B cell (primary cell): Measurements from ENCODE around the gene ARHGAP26. TPM values are rescaled to one million over a fixed set of nuclear protein-coding genes. Genes with fewer than 3 reads are reported as not detected.

Experiments
- ATAC-seq: fragments of 200-7000 bp; cut with Tn5 transposase; one replicate; pipeline ENCODE4 v1.10.0; 2021; ENCODE audit warnings: low read depth, mild to moderate bottlenecking, moderate number of reproducible peaks, moderate library complexity
- CTCF ChIA-PET: fragments of 350-600 bp; sonication (Branson Sonifier 250); formaldehyde crosslinking; loops from one replicate; lab custom pipeline; 2021; ENCODE audit warnings: antibody characterized with exemption, inconsistent platforms; lab: Charles Lee
- POLR2A ChIA-PET: fragments of 350-600 bp; sonication (Branson Sonifier 250); formaldehyde crosslinking; loops from one replicate; lab custom pipeline; 2021; ENCODE audit warnings: antibody characterized with exemption; lab: Charles Lee
- DNase-seq: peaks from one replicate; pipeline ENCODE4 v3.0.0; 2013
- H2AFZ ChIP-seq: 2 replicates; pipeline ENCODE4 v1.6.1; 2012; ENCODE audit warnings: mild to moderate bottlenecking, low read depth, low read length; ENCODE audit not compliant: insufficient read depth, poor library complexity, severe bottlenecking
- H3K27ac ChIP-seq, 2 donors: 1 replicate in 1 of 2; 2 replicates in 1 of 2; pipeline ENCODE4 v1.5.1; 2012 to 2013; ENCODE audit warnings: low read length in 2 of 2, mild to moderate bottlenecking in 2 of 2, moderate library complexity in 1 of 2
- H3K27me3 ChIP-seq, 4 experiments: fragments of 200-600 bp in 1 of 4; sonication (generic) in 1 of 4; replicated peaks in 1 of 4; 1 replicate in 2 of 4; 2 replicates in 2 of 4; pipeline versions ENCODE4 v1.6.1 to v1.7.0; 2013 to 2016; ENCODE audit warnings: low read length in 3 of 4, mild to moderate bottlenecking in 2 of 4, mixed read lengths in 1 of 4, moderate library complexity in 1 of 4; ENCODE audit not compliant: insufficient read depth in 4 of 4, control insufficient read depth in 3 of 4; ENCODE audit errors: control extremely low read depth in 1 of 4
- H3K36me3 ChIP-seq, 2 experiments: replicated peaks in 1 of 2; 1 replicate in 1 of 2; 2 replicates in 1 of 2; pipeline versions ENCODE4 v1.6.1 to v1.7.1; 2013; ENCODE audit warnings: low read length in 1 of 2; ENCODE audit not compliant: insufficient read depth in 2 of 2, control insufficient read depth in 1 of 2; ENCODE audit errors: control extremely low read depth in 1 of 2, extremely low read depth in 1 of 2
- H3K4me1 ChIP-seq, 2 donors: fragments of 200-600 bp in 1 of 2; sonication (generic) in 1 of 2; 1 replicate in 1 of 2; 2 replicates in 1 of 2; pipeline versions ENCODE4 v1.5.1 to v1.6.1; 2013 to 2017; ENCODE audit warnings: low read length in 2 of 2; ENCODE audit not compliant: control insufficient read depth in 2 of 2, insufficient read depth in 2 of 2
- H3K4me2 ChIP-seq: replicated peaks from 2 replicates; pipeline ENCODE3; 2012; ENCODE audit warnings: mild to moderate bottlenecking, low read depth, low read length; ENCODE audit not compliant: poor library complexity, severe bottlenecking
- H3K4me3 ChIP-seq, 5 experiments: fragments of 200-600 bp in 1 of 5; sonication (generic) in 1 of 5; 1 replicate in 3 of 5; 2 replicates in 2 of 5; pipeline versions ENCODE4 v1.5.1 to v1.7.0; 2011 to 2016; ENCODE audit warnings: low read length in 4 of 5, mild to moderate bottlenecking in 4 of 5, low read depth in 2 of 5, control low read depth in 1 of 5, moderate library complexity in 1 of 5; ENCODE audit not compliant: insufficient read depth in 1 of 5; ENCODE audit errors: control extremely low read depth in 1 of 5, extremely low read depth in 1 of 5
- H3K79me2 ChIP-seq: fragments of 200-600 bp; sonication (generic); one replicate; pipeline ENCODE4 v1.6.0; 2016; ENCODE audit warnings: low read length; ENCODE audit not compliant: control insufficient read depth, insufficient read depth
- H3K9ac ChIP-seq: fragments of 200-600 bp; sonication (generic); 2 replicates; pipeline ENCODE4 v1.6.1; 2017; ENCODE audit warnings: mild to moderate bottlenecking, low read length, moderate library complexity
- H3K9me3 ChIP-seq, 3 donors: one replicate each; pipeline versions ENCODE4 v1.6.1 to v1.7.1; 2013; ENCODE audit warnings: low read length in 2 of 3; ENCODE audit not compliant: control insufficient read depth in 2 of 3, insufficient read depth in 1 of 3; ENCODE audit errors: control extremely low read depth in 1 of 3
- H4K20me1 ChIP-seq: 2 replicates; pipeline ENCODE4 v1.6.0; 2012; ENCODE audit warnings: mild to moderate bottlenecking, low read length; ENCODE audit not compliant: insufficient read depth, control insufficient read depth, poor library complexity, severe bottlenecking
- H3K27ac Mint-ChIP-seq: one replicate; pipeline ENCODE4 v1.8.0; 2021; ENCODE audit warnings: mixed read lengths
- H3K27me3 Mint-ChIP-seq: one replicate; pipeline ENCODE4 v1.8.0; 2021; ENCODE audit warnings: mixed read lengths
- H3K4me1 Mint-ChIP-seq: one replicate; pipeline ENCODE4 v1.8.0; 2021; ENCODE audit warnings: mixed read lengths
- H3K4me3 Mint-ChIP-seq: one replicate; pipeline ENCODE4 v1.8.0; 2021; ENCODE audit warnings: mixed read lengths
- H3K9me3 Mint-ChIP-seq: one replicate; pipeline ENCODE4 v1.8.0; 2022; ENCODE audit warnings: mixed read lengths; ENCODE audit not compliant: insufficient read depth
- CTCF ChIP-seq: fragments of 200-600 bp; IDR thresholded peaks from one replicate; pipeline ENCODE4 v1.8.0; 2022; ENCODE audit warnings: antibody characterized with exemption, mild to moderate bottlenecking
- EZH2 ChIP-seq: IDR thresholded peaks from 2 replicates; pipeline ENCODE4 v1.6.1; 2012; ENCODE audit warnings: borderline replicate concordance, low read depth, mild to moderate bottlenecking, moderate library complexity, low read length; ENCODE audit not compliant: insufficient read depth, poor library complexity, severe bottlenecking
- WGBS: methylation state at CpG from one replicate; pipeline ENCODE4 v1.1.5; 2013; ENCODE audit warnings: missing lambda C conversion rate; ENCODE audit not compliant: insufficient coverage; 5-methylcytosine and 5-hydroxymethylcytosine counted together
- intact Hi-C: fragments of 100-400 bp; cut with micrococcal nuclease; formaldehyde crosslinking; loops from one replicate; pipeline ENCODE4 v1.10.0; 2022
- polyA plus RNA-seq: library from polyadenylated mRNA; depleted of rRNA; stranded (reverse); fragments of >200 nt; gene quantifications from 2 replicates; pipeline ENCODE4 v1.2.3, GENCODE V29; 2012
- total RNA-seq, 2 donors: library from RNA; stranded (reverse); fragments of 120-200 nt in 1 of 2; gene quantifications; 1 replicate in 1 of 2; 2 replicates in 1 of 2; pipeline versions ENCODE4 v1.2.3 to v1.2.4, GENCODE V29; 2013 to 2022

Gene ARHGAP26
- total and polyA plus RNA-seq, 2 donors (not counting 1 experiment from before 2014, with no cell fraction given) = 1.8 to 22.5 TPM

- intact Hi-C loops = no loop called here
- no peak overlapping the region for H3K27ac Mint-ChIP-seq
- Histone ChIP-seq H3K4me2 (no peak overlapping the region), H3K27ac (no peak overlapping the region), H3K27me3 (no peaks in the 10 kb centered on the region), H3K4me3 (no peak overlapping the region), H3K36me3 (peaks cover 16 to 17% of the 10 kb centered on the region in 2 experiments), H3K4me1 (peaks cover 0 to 9% of the 10 kb centered on the region in 2 donors), H4K20me1 (peaks cover 7% of the 10 kb centered on the region), H3K79me2 (no peaks in the 10 kb centered on the region), H3K9ac (no peak overlapping the region), H3K9me3 (no peaks in the 10 kb centered on the region), H2AFZ (no peak overlapping the region)
- TF ChIP-seq EZH2 (no peak), CTCF (no peak)
- DNase-seq (no peak), ATAC-seq (no peak)
- WGBS = no CpG with 5 or more reads among the region's 2 CpGs
- no peak overlapping the region for H3K4me3 Mint-ChIP-seq
- peaks cover 12% of the 10 kb centered on the region for H3K4me1 Mint-ChIP-seq
- ChIA-PET CTCF (no interaction called here), POLR2A (no interaction called here)
- no peaks in the 10 kb centered on the region for H3K27me3 Mint-ChIP-seq
- H3K9me3 Mint-ChIP-seq = no peaks in the 10 kb centered on the region
These were observed 507.4 kb downstream of the ARHGAP26 start for GRCh38 chr5:143277536-143277935.

Other genes starting within 250 kb of the ARHGAP26 start
- gene FGF1, start 84.3 kb upstream of the ARHGAP26 start, total RNA-seq = not detected in 2 replicates
- gene FGF1, start 84.3 kb upstream of the ARHGAP26 start, polyA plus RNA-seq = not detected in 2 replicates